NCI-H526 treated with DMSO at 0.1 percent for 48 hours (cell line): ENCODE measurements around the gene CNTN4.
"Not testable (repeated sequence)": the region's sequence is repeated elsewhere in the genome, so short reads cannot be mapped to it uniquely, and the experiment has no call there.

Experiments used
- DNase-seq: peaks from one replicate; lab custom pipeline; 2025; lab: John Stamatoyannopoulos, UW

The CNTN4 gene

DNA sequence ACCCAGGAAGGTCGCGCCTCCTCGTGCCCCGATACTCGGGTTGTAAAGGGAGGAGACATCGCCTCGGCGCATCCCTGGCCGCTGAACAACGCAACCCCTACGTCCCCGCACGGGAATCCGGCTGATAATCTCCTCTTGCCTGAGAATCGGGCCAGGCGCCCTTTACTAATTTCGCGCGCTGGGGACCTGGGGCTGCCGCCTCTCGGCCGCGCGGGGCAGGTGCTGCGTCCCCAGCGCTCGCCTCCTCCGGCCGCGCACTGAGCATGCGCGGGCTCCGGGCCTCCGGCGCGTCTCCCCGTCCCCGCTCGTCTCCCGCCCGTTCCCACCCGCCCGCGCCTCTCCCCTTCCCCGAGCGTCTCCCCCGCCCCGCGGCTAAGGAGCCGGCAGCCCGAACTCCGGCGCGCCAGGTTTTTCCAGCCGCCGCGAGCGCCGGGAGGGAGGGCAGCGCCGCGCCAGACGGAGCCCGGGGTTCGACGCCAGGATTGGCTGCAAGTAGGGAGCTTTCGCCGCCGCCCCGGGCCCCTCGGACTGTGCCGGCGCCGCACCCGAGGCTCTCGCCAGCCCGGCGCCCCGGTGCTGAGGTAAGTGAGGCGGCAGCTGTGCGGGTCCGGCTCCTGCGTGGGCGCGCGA, at the start of gene CNTN4:
CNTN4 (plus strand) TSS at position 469 of the 630 bp plus-strand sequence.
- DNase-seq, result peak; percentile 78

DNA sequence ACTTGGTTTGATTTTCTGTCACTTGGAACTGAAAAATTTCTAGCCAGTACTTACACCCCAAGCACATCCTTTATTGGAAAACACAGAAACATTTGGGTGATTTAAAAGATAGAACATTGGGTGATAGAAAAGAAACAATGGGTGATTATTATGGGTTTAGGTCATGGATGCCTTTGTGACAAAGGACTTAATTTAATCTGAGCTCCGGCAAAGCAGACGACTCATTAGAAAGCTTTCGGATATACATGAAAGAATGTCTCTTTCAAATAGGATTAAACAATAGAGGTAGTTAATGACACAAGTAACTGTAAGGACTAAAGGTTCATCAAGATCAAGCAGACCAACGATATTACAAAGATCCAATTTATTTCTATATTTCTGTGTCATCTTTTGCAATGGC, 37.3 kb upstream of the CNTN4 start:
- DNase-seq, result no peak

DNA sequence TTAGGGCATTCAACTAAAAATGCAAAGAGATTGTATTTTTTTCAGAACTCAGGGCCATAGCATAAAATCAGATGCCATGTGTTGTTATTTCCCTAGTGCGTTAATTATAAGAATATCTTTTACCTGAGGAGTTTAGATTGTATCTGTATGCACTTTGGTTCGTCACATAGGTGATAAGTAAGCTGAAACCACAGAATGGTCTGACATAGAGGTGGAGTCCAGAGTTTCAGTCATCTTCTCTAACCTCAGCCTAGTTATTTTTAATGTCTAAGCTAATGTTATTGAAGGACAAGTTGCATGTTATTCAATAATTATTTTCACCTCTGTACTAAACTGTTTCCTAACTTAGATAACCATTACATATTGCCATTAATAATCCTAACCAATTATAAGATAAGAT, 27.1 kb upstream of the CNTN4 start:
- no peak for DNase-seq

DNA sequence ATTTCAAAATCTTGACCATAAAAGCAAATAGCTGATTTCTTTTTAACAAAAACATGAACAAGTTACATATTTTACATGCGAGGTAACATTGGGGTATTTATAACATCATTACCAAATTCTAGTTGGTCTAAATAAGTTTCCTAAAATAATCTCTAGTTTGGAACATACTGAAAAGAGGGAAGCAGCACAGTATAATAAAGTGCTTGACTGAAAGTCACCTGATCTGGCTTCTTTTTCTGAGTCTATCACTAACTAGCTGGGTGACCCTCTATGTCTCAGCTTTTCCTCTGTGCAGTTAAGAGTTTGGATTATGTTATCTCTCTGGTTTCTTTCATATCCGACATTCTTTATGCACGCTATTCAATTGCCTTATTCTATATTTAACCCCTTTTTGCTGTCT, 19.8 kb upstream of the CNTN4 start:
- no peak for DNase-seq

DNA sequence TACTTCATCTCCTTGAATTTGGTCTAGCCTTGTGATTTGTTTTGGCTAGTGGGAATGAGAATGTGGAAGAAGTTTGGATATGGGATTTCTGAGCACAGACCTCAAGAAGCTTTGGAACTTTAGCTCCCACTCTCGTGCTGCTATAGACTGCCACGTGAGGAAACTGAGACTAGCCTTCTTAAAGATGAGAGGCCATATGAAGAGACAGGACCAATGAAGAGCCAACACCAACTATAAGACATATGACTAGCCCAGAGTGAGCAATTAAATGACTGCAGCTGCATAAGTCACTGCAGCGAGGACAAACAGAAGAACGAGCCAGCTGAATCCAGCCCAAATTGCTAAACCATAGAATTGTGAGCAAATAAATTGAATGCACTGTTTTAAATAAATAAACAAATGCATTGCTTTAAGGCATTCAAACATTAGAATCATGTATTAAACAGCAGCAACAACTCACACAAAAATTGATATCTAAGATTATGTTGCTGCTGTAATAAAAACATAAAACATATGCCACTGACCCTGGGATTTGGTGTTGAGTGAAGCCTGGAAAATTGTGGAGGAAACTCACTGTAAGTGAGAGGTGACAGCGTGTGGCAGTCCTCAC, 15.7 kb upstream of the CNTN4 start:
- no peak for DNase-seq

DNA sequence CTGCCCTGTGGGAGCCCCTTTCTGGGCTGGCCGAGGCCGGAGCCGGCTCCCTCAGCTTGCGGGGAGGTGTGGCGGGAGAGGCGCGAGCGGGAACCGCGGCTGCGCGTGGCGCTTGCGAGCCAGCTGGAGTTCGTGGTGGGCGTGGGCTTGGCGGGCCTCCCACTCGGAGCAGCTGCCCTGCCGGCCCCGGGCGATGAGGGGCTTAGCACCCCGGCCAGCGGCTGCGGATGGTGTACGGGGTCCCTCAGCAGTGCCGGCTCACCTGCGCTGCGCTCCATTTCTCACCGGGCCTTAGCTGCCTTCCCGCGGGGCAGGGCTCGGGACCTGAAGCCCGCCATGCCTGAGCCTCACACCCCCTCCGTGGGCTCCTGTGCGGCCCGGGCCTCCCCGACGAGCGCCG, 15.1 kb upstream of the CNTN4 start:
- DNase-seq, result not testable (repeated sequence)

DNA sequence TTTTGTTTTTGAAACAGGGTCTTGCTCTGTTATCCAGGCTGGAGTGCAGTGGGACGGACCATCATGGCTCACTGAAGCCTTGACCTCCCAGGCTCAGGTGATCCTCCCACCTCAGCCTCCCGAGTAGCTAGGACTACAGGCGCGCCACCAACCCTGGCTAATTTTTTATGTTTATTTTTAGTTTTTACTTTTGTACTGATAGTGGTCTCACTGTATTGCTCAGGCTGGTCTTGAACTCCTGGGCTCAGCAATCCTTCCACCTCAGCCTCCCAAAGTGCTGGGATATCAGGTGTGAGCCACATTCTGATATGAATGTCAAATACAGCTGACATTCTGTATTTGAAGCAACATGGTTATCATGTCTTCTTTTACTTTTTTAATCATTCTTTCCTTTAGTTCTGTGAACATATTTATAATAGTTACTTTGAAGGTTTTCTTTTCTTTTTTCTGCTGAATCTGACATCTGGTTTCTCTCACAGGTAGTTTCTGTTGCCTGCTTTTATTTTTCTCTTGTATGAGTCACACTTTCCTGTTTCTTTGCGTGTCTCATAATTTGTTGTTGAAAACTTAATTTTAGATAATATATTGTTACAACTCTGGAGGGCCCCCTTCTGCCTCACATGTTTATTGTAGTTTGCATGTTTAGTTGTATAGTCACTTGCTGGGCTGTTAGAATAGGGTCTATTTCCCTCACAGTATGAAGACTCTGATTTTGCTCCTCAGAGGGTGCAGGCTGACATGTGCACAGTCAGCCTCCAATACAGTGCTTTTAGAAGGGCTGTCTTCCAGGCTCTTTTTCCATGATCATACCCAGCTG, 8.4 kb upstream of the CNTN4 start:
- DNase-seq, result no peak

DNA sequence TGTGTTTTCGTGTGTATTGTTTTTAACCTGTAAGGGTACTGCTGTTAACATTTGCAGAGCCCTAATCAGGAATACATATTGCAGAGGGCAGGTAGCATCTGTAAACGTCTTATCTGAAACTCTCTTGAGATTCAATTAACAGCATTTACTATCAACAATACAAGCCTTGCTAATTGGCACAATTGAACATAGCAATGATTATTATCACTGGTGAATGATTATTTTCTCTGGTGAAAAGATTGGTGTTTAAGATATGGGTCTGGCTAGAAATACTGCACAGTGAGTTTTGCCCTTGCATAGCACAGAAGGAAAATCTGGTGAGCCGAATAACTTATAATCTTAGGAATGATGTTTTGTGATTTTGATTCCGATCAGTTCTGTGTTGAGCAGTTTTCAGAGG, 5.9 kb upstream of the CNTN4 start:
- no peak for DNase-seq

DNA sequence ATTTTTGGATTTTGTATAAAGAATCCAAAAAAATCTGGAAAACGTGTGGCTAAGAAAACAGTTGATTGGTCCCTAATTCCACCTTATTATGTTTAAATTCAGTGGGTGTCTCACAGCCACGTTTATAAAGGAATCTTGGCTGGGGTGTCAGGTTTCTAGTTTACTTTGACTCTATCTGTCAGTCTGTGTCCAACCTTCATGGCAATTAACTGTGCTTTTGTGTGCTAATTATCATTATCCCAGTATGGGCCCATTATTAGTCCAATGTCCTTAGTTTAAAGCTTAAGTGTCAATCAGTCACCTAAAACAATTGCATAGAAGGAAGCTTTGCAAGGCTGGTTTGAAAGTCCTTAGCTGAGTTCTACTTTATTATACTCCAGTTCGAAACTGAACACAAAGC, 3.7 kb upstream of the CNTN4 start:
- no peak for DNase-seq

DNA sequence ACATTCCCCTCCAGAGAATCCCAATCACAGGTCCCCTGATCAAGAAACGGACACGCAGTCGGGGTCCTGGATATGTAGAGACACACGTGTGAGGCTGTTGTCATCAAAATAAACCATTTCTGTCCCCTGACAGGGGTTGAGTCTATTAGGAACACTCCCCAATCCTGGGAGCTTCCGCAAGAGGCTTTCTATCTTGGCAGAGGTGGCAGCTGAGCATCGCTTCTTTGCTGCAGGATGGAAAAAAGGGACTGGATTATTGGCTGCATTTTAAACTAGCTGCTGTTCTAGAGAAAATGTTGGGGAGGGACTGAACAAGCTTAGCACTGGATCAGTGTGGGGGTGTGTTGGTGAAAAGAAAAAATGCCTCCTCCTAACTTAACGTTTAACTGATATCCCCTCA, 2.5 kb upstream of the CNTN4 start:
- DNase-seq, result no peak

DNA sequence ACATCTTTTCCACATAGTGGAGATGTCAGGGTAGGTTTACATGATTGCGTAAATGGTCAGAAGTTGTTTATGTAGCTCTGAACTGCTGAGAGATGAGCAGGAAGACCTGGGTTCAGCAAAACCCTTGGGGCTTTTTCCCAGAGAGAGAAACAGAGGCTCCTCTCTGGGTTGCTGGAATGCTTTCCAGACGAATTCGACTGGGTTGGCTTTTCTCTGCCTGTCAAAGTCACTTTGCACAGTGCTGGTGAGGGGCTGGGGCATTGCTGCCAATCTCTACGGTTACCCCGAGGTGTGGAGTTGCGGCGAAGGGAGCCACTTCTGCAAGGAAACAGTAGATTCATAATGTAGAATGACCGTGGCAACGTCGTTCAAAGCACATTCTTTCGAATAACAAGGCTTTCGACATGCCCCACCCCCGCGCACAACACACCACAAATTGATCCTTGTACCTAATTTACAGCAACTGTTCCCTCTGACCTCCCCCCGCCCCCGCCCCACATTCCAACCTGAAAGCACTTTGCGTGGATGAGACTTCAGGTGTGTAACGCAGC, 950 bp upstream of the CNTN4 start:
- DNase-seq, result no peak

DNA sequence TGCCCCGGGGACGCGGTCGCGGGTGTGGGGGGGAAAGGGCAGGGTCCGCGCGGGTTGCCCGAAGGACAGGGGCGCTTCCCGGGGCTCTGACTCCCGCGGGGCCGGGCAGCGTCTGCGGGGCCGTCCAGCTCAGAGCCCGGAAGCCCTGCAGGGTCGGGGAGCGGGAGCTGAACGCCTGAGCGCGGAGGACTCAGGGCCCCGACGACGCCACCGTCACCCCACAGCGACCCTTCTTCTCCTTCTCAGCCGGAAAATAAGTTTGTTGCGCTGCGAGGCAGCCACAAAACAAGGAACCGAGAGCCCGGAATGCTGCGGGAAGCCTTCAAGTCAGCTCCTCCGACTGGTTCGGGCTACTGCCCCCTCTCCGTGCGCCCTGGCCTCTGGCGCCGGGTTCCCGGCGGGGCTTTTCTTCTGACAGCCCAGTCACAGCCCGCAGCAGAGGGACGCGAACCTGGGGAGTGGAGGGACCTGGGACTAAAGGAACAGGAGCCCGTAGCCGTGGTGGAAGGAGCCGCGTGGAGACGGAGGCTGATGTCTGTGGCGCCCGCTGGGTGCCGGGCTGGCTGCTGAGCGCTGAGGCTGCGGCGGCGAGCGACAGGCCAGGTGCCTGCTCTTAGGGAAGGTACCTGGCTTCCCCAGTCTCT, 484 bp downstream of the CNTN4 start:
- DNase-seq, result no peak

DNA sequence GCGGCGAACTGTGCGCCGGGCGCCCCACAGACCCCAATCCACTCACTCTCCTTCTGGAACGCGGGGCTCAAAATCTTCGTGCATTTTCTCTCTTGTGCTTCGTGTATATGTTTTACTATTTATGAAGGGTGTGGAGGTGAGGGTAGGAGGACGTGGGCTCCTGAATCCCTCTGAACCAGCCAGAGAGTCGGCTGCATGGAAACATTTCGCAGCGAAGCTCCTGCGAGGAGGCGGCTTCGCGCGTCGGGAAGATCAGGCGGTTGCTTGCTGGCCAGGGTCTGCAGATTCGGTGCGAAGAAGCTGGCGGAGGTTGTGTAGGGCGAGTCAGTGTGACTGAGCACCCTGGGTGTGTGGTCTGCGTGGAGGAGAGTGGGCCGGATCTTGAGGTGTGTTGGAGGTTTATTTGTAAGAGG, 1.1 kb downstream of the CNTN4 start:
- peak; percentile 22 for DNase-seq

DNA sequence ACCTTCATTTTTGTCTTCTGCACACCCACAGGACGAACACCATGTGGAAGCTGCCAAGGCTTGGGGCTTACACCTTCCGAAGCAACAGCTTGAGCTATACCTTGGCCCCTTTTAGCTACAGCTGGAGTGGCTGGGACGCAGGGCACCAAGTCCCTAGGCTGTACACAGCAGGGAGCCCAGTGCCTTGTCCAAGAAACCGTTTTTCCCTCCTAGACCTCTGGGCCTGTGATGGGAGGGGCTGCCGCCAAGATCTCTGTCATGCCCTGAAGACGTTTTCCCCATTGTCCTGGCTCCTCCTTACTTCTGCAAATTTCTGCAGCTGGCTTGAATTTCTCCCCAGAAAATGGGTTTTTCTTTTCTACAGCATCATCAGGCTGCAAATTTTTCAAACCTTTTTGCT, 7.8 kb downstream of the CNTN4 start:
- DNase-seq, result no peak

DNA sequence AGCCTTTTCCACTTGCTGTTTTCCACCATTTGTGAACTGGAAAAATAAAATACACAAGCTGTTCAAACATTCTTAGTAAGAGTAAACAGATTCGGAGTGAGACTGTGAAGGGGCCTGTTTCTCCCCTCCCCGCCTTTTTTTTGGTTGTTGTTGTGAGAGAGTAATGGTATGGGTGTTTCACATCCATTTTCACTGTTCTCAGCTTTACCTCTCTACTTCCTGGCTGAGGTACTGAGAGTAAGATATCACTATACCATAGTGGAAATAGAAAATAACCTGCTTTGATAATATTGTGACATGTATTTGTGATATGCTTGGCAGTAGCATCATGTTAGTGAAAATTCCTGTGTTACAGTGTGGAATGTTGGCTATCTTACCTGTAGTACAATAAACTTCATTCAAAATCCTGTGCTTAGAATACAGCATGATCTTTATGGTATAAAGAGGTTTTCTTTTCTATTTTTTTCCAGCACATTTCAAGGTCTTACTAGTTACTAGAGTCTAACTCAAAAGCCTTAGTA, 12.0 kb downstream of the CNTN4 start:
- DNase-seq, result no peak

DNA sequence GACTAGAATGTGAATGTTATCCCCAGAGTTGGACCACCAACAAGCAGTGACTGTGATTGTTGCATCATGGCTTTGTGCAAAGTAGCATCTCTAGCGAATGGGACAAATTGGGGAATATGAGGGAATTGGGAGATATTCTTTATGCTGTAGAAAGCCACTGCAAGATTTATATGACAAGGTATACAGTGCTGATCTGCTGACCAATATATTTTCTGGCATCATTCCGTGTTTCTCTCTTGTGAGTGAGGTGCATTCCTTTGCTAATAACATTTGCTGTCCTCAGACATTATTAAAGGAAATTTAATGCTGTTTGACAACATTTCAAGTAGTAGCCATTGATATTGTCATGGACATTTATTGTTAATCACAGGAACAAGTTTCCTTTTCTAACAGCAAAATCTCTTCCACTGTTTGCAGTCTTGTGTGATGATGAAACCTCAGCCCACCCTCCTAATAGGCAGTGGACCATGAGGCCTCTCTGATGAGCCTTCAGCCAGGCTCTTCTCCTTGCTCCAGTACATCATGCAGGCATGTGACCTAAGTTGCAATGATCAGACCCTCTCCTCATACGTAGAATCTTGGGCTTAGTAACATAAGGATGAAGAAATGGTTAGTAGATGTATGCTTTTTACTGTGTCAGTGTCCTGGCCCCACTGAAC, 16.1 kb downstream of the CNTN4 start:
- no peak for DNase-seq

DNA sequence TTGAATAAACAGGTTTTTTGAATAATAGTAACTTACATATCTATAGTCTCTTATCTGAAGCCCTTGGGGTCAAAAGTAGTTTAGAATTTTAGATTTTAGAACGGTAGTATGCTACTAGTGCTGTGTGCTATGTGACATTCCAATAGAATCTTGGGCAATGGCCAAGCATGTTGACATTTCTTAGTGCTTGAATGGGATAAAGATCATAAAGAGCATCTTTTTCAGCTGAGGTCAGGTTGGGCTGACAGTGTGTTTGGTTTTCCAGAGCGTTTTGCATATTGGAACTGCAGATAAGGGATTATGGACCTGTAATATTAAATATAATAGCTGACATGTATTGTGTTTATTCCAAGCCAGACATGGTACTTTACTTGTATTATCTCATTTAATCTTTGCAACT, 32.1 kb downstream of the CNTN4 start:
- peak; percentile 65 for DNase-seq

DNA sequence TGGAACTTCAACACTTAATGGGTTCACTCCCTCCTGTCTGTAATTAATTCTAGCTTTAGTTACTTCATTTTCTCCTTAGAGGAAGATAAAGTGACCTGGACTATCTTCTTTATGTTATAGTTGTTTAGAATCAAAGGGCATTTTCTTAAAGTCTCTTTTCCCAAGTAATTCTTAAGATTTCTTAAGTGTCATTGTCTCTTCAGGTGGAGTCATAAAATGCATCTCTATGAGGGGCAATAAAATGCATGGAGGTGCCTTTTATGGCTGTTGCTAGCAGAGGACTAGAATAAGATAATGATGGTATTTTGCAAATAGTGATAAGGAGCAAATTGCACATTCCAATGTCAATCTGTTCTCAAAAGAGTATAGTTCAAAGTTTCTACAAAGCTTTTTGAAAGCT, 34.5 kb downstream of the CNTN4 start:
- no peak for DNase-seq

DNA sequence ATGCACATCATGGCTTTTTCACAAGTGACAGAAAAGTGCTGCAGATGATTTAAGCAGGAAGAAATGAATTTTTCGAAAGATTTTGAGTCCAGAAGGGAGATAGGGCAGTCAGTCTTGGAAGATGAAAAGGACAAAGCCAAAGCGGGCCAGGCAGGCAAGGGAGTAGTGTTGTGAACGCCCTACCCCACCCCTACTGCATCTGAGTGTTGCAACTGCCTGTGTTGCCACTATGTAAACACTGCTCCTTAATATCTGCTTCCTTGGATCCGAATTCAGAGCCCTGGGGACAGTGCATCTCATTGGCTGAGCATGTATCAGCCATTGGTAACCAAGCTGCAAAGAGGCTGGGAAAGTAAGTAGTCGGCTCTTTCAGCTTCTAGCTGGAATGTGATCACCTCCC, 39.0 kb downstream of the CNTN4 start:
- no peak for DNase-seq

DNA sequence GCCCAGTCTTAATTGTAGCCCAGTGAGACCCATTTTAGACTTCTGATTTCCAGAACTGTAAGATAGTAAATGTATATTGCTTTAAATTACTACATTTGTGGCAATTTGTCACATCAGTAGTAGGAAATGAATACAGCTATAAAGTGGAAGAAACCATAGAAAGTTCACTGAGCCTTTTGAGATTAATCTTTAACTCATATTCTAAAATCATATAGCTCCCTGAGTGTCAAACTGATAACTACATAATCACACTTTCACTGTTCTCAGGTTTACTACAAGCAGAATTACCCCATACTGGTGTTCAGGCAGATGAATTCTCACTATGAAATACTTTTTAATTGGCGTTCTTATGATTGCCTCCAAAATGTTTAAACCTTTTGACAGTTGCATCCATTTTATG, 42.8 kb downstream of the CNTN4 start:
- no peak for DNase-seq

DNA sequence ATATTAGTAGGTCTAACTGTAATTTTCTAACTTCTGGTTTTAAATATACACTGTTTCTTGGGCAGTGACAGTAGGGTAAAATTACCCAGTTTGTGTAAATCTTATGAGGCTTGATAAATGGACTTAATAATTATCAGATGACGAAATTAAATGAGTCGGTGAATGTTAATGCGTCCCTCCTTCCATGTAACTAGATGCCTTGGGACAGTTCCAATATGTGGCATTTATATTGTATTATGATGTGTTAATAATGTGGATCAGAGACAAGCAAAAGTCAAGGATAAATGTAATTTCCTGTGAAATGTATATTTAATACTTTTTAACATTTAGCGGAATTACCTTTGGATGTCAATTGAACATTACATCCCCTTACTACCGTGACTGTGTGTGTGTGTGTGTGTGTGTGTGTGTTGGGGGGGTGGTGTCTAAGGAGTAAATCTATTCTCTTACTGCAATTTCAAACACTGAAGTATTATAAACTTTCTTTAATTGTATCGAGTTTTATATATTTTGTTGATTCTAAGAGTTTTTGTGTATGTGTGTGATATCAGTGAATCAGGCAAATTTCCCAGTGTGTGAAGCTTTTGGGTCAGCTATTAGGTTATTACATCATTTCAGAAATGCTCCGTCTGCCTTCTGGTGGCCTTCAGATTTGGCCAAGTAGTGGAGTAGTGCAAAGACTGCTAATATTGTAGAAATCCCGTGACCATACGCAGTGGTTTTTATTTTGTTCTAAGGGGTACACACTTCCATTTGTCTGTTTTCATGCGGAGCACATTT, 50.1 kb downstream of the CNTN4 start:
- DNase-seq, result no peak
